Vagina (tissue), 2 donors: ENCODE measurements around the gene EIF3I. TPM values are rescaled to one million over a fixed set of nuclear protein-coding genes. Genes with fewer than 3 reads are reported as not detected.

Experiments used
- DNase-seq, 2 donors: peaks; one replicate each; pipeline ENCODE4 v3.0.0-alpha.2; 2017; ENCODE audit errors: extremely low spot score in 2 of 2
- H3K27ac ChIP-seq: fragments of 200-600 bp; sonication (generic); one replicate; pipeline ENCODE4 v1.5.1; 2019
- H3K27me3 ChIP-seq: fragments of 200-600 bp; sonication (generic); one replicate; pipeline ENCODE4 v1.5.1; 2019
- H3K36me3 ChIP-seq, 2 donors: fragments of 200-600 bp; sonication (generic); one replicate each; pipeline ENCODE4 v1.5.1; 2017 to 2019
- H3K4me1 ChIP-seq: fragments of 200-600 bp; sonication (generic); one replicate; pipeline ENCODE4 v1.5.1; 2019
- H3K4me3 ChIP-seq, 2 donors: fragments of 200-600 bp; sonication (generic); 1 replicate in 1 of 2; 2 replicates in 1 of 2; pipeline ENCODE4 v1.5.1; 2016 to 2019
- H3K9me3 ChIP-seq: fragments of 200-600 bp; sonication (generic); one replicate; pipeline ENCODE4 v1.5.1; 2019
- CTCF ChIP-seq, 3 experiments: fragments of 450-650 bp in 2 of 3; fragments of 200-600 bp in 1 of 3; sonication (generic) in 1 of 3; IDR thresholded peaks; one replicate each; pipeline ENCODE4 v1.5.1; 2017 to 2019; ENCODE audit warnings: antibody characterized with exemption in 3 of 3, mild to moderate bottlenecking in 2 of 3, moderate library complexity in 2 of 3
- POLR2A ChIP-seq, 2 donors: fragments of 450-650 bp; IDR thresholded peaks; one replicate each; pipeline ENCODE4 v1.6.1; 2017; ENCODE audit warnings: antibody characterized with exemption in 2 of 2, mild to moderate bottlenecking in 2 of 2, moderate library complexity in 2 of 2
- POLR2AphosphoS5 ChIP-seq, 2 donors: sonication (generic); formaldehyde crosslinking; IDR thresholded peaks; one replicate each; pipeline ENCODE4 v1.9.0; 2017; ENCODE audit warnings: antibody characterized with exemption in 2 of 2, mild to moderate bottlenecking in 2 of 2, low read depth in 1 of 2; ENCODE audit not compliant: insufficient read depth in 1 of 2
- intact Hi-C: fragments of 100-400 bp; cut with DNase I; formaldehyde crosslinking; loops from one replicate; pipeline ENCODE4 v1.15.1; 2023
- total RNA-seq: library from RNA; depleted of rRNA; stranded (reverse); fragments of >200 nt; gene quantifications from one replicate; pipeline ENCODE4 v1.2.3, GENCODE V29; 2016

Gene EIF3I
- total RNA-seq, 1 donor from 2014 or later, result 164 TPM

- Histone ChIP-seq H3K27me3 (no peaks in the 10 kb centered on the region), H3K9me3 (no peaks in the 10 kb centered on the region), H3K36me3 (peaks cover 0 to 54% of the 10 kb centered on the region in 2 donors), H3K27ac (no peak overlapping the region), H3K4me1 (no peaks in the 10 kb centered on the region), H3K4me3 (no peak overlapping the region)
- no peak for DNase-seq
- intact Hi-C loops, result no loop called here
- no peak for TF ChIP-seq POLR2AphosphoS5 (IDR thresholded peaks at IDR 0.05; ENCODE audit: insufficient read depth in 1 of 2, low read depth in 1 of 2)
- no peak for TF ChIP-seq POLR2A (IDR thresholded peaks at IDR 0.05)
- no peak for TF ChIP-seq CTCF (IDR thresholded peaks at IDR 0.05)
These were observed 9.7 kb downstream of the EIF3I start for GRCh38 chr1:32231843-32232432.

GRCh38 chr1:32232558-32233304 lies 10.5 kb downstream of the EIF3I start:
- TF ChIP-seq POLR2A (IDR thresholded peaks at IDR 0.05) (no peak), POLR2AphosphoS5 (IDR thresholded peaks at IDR 0.05; ENCODE audit: insufficient read depth in 1 of 2, low read depth in 1 of 2) (no peak), CTCF (IDR thresholded peaks at IDR 0.05) (no peak)
- no peak overlapping the region for H3K27ac ChIP-seq
- DNase-seq, result no peak
- H3K27me3 ChIP-seq, result no peaks in the 10 kb centered on the region
- no peak overlapping the region for H3K4me3 ChIP-seq
- H3K9me3 ChIP-seq, result no peaks in the 10 kb centered on the region
- H3K4me1 ChIP-seq, result no peaks in the 10 kb centered on the region
- H3K36me3 ChIP-seq, result peaks cover 0 to 46% of the 10 kb centered on the region in 2 donors
- intact Hi-C loops, result no loop called here

- H3K36me3 ChIP-seq, result peaks cover 0 to 26% of the 10 kb centered on the region in 2 donors
- no peaks in the 10 kb centered on the region for H3K27me3 ChIP-seq
- H3K27ac ChIP-seq, result no peak overlapping the region
These were observed 12.6 kb downstream of the EIF3I start for GRCh38 chr1:32234792-32235191.

GRCh38 chr1:32239337-32239736 lies 17.1 kb downstream of the EIF3I start:
- TF ChIP-seq POLR2AphosphoS5 (IDR thresholded peaks at IDR 0.05; ENCODE audit: insufficient read depth in 1 of 2, low read depth in 1 of 2) (no peak), CTCF (IDR thresholded peaks at IDR 0.05) (no peak), POLR2A (IDR thresholded peaks at IDR 0.05) (no peak)
- peak overlapping the region; percentile 89 for H3K27ac ChIP-seq
- no peaks in the 10 kb centered on the region for H3K27me3 ChIP-seq
- intact Hi-C loops, result no loop called here
- H3K4me3 ChIP-seq, result peak overlapping the region; percentile 77 to 80
- no peaks in the 10 kb centered on the region for H3K9me3 ChIP-seq
- H3K36me3 ChIP-seq, result no peaks in the 10 kb centered on the region
- DNase-seq, result no peak
- H3K4me1 ChIP-seq, result peaks cover 39% of the 10 kb centered on the region

More at GRCh38 chr1:32234792-32235191, 12.6 kb downstream of the EIF3I start:
- no peak overlapping the region for H3K4me3 ChIP-seq
- intact Hi-C loops, result no loop called here
- no peaks in the 10 kb centered on the region for H3K9me3 ChIP-seq
- TF ChIP-seq CTCF (IDR thresholded peaks at IDR 0.05) (no peak), POLR2A (IDR thresholded peaks at IDR 0.05) (no peak), POLR2AphosphoS5 (IDR thresholded peaks at IDR 0.05; ENCODE audit: insufficient read depth in 1 of 2, low read depth in 1 of 2) (no peak)
- H3K4me1 ChIP-seq, result peaks cover 4% of the 10 kb centered on the region
- DNase-seq, result no peak

- H3K27me3 ChIP-seq, result no peaks in the 10 kb centered on the region
- no peak for DNase-seq
- peak overlapping the region; percentile 77 to 80 for H3K4me3 ChIP-seq
- H3K36me3 ChIP-seq, result no peaks in the 10 kb centered on the region
- H3K27ac ChIP-seq, result peak overlapping the region; percentile 89
- H3K4me1 ChIP-seq, result peaks cover 39% of the 10 kb centered on the region
- intact Hi-C loops, result loop anchor here (2.0 kb wide), 1 partner anchor 39 kb away; the partner anchor contains the start of gene CCDC28B
- H3K9me3 ChIP-seq, result no peaks in the 10 kb centered on the region
- TF ChIP-seq POLR2A (IDR thresholded peaks at IDR 0.05) (no peak), POLR2AphosphoS5 (IDR thresholded peaks at IDR 0.05; ENCODE audit: insufficient read depth in 1 of 2, low read depth in 1 of 2) (no peak), CTCF (IDR thresholded peaks at IDR 0.05) (no peak)
These were observed 17.6 kb downstream of the EIF3I start for GRCh38 chr1:32239790-32240139.
